Tibial nerve (tissue), 4 donors: ENCODE measurements around the gene NCAPG. TPM values are rescaled to one million over a fixed set of nuclear protein-coding genes. Genes with fewer than 3 reads are reported as not detected.

Experiments used
- DNase-seq, 2 donors: peaks; one replicate each; pipeline ENCODE4 v3.0.0-alpha.2; 2019; ENCODE audit warnings: low spot score in 2 of 2
- H3K27ac ChIP-seq, 4 donors: fragments of 200-600 bp; sonication (generic) in 3 of 4; one replicate each; pipeline ENCODE4 v1.5.1; 2017 to 2019; ENCODE audit warnings: mild to moderate bottlenecking in 1 of 4
- H3K27me3 ChIP-seq, 2 donors: fragments of 200-600 bp; sonication (generic) in 1 of 2; one replicate each; pipeline versions ENCODE4 v1.5.1 to v1.6.0; 2017 to 2019
- H3K36me3 ChIP-seq, 3 donors: fragments of 200-600 bp; sonication (generic); one replicate each; pipeline ENCODE4 v1.5.1; 2018 to 2019
- H3K4me1 ChIP-seq, 4 donors: fragments of 200-600 bp; sonication (generic) in 3 of 4; one replicate each; pipeline ENCODE4 v1.5.1; 2017 to 2019
- H3K4me3 ChIP-seq, 4 donors: fragments of 200-600 bp; sonication (generic) in 3 of 4; one replicate each; pipeline ENCODE4 v1.5.1; 2017 to 2019; ENCODE audit warnings: mild to moderate bottlenecking in 1 of 4, moderate library complexity in 1 of 4
- H3K9me3 ChIP-seq, 4 donors: fragments of 200-600 bp; sonication (generic) in 3 of 4; one replicate each; pipeline ENCODE4 v1.5.1; 2017 to 2019
- EP300 ChIP-seq, 2 donors: sonication (generic); formaldehyde crosslinking; IDR thresholded peaks; one replicate each; pipeline ENCODE4 v1.6.1; 2017; ENCODE audit warnings: antibody characterized with exemption in 2 of 2, mild to moderate bottlenecking in 1 of 2
- POLR2A ChIP-seq, 2 donors: fragments of 450-650 bp; IDR thresholded peaks; one replicate each; pipeline ENCODE4 v1.6.1; 2017; ENCODE audit warnings: antibody characterized with exemption in 2 of 2, mild to moderate bottlenecking in 2 of 2, moderate library complexity in 2 of 2
- WGBS, 2 donors: methylation state at CpG; one replicate each; pipeline ENCODE4 v1.1.5; 2018; 5-methylcytosine and 5-hydroxymethylcytosine counted together
- total RNA-seq, 4 donors: library from RNA; depleted of rRNA; stranded (reverse); fragments of >200 nt; gene quantifications; one replicate each; pipeline ENCODE4 v1.1.0, GENCODE V29; 2016
- TF ChIP-seq, protein P1 (sequence below), 5 experiments: fragments of 200-600 bp in 3 of 5; fragments of 450-650 bp in 2 of 5; sonication (generic) in 3 of 5; IDR thresholded peaks; one replicate each; pipeline ENCODE4 v1.5.1; 2016 to 2019; ENCODE audit warnings: antibody characterized with exemption in 5 of 5, mild to moderate bottlenecking in 3 of 5, moderate library complexity in 2 of 5

Gene NCAPG
- total RNA-seq, 4 donors from 2014 or later = 0.20 to 1.7 (median 0.66) TPM

DNA sequence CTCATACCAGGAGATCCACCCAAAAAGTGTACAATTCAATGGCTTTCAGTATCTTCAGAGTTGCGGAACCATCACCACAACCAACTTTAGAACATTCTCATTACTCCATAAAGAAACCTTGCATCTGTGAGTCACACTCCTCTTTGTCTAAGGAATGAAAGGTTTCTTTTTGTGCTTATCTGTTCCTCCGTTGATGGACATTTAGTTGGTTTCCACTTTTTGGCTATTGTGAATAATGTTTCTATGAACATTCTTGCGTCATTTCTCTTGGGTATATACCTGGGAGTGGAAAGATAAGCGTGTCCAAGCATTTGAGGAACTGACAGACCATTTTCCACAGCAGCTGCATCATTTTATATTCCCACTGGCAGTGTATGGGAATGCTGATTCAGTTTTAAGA is 39.9 kb upstream of the NCAPG start:
- no peak overlapping the region for H3K4me3 ChIP-seq
- H3K36me3 ChIP-seq = no peaks in the 10 kb centered on the region
- TF ChIP-seq EP300 (IDR thresholded peaks at IDR 0.05) (no peak), POLR2A (IDR thresholded peaks at IDR 0.05) (no peak)
- TF ChIP-seq, protein P1, sequence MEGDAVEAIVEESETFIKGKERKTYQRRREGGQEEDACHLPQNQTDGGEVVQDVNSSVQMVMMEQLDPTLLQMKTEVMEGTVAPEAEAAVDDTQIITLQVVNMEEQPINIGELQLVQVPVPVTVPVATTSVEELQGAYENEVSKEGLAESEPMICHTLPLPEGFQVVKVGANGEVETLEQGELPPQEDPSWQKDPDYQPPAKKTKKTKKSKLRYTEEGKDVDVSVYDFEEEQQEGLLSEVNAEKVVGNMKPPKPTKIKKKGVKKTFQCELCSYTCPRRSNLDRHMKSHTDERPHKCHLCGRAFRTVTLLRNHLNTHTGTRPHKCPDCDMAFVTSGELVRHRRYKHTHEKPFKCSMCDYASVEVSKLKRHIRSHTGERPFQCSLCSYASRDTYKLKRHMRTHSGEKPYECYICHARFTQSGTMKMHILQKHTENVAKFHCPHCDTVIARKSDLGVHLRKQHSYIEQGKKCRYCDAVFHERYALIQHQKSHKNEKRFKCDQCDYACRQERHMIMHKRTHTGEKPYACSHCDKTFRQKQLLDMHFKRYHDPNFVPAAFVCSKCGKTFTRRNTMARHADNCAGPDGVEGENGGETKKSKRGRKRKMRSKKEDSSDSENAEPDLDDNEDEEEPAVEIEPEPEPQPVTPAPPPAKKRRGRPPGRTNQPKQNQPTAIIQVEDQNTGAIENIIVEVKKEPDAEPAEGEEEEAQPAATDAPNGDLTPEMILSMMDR (IDR thresholded peaks at IDR 0.05) = no peak
- peaks cover 0 to 8% (median 0%) of the 10 kb centered on the region in 4 donors for H3K9me3 ChIP-seq
- H3K4me1 ChIP-seq = no peaks in the 10 kb centered on the region
- DNase-seq = no peak
- H3K27ac ChIP-seq = no peak overlapping the region
- WGBS, 2 donors = 74 to 75% methylated on average over 4 of the region's 4 CpGs
- no peaks in the 10 kb centered on the region for H3K27me3 ChIP-seq

DNA sequence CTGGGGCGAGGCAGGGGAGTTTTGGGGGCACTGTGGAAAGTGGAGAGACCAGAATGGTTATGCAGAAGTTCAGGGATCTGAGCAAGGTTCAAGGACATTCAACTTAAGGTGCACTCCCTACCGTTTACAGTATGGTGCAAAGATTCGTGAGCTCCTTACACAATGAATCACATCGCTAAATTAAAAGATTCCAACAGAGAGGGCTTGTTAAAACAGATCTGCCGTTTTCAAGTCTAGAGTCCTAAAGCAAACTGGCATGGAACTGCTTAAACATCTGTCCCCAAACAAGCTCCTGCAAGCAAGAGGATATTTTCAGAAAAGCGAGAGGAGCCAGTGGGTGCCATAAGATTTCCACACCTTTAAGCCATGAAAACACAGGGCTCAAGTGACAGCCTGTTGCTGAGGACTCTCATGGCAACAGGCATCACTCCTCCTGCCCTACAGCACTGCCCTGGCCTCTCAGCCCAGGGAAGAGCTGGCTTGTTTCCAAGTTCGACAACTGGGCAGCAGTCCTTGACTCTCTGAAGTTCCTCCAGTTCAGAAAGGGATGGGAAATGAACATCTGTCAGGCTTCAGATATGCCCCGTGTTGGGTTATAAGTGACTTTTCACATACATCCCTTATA is 39.4 kb upstream of the NCAPG start:
- Histone ChIP-seq H3K4me1 (no peaks in the 10 kb centered on the region), H3K36me3 (no peaks in the 10 kb centered on the region), H3K27ac (no peak overlapping the region), H3K4me3 (no peak overlapping the region), H3K9me3 (peaks cover 0 to 8% (median 0%) of the 10 kb centered on the region in 4 donors), H3K27me3 (no peaks in the 10 kb centered on the region)
- no peak for TF ChIP-seq EP300 (IDR thresholded peaks at IDR 0.05)
- TF ChIP-seq, protein P1 (IDR thresholded peaks at IDR 0.05) = no peak
- no peak for TF ChIP-seq POLR2A (IDR thresholded peaks at IDR 0.05)
- DNase-seq = no peak
- 68 to 73% methylated on average over 8 of the region's 8 CpGs for WGBS, 2 donors

DNA sequence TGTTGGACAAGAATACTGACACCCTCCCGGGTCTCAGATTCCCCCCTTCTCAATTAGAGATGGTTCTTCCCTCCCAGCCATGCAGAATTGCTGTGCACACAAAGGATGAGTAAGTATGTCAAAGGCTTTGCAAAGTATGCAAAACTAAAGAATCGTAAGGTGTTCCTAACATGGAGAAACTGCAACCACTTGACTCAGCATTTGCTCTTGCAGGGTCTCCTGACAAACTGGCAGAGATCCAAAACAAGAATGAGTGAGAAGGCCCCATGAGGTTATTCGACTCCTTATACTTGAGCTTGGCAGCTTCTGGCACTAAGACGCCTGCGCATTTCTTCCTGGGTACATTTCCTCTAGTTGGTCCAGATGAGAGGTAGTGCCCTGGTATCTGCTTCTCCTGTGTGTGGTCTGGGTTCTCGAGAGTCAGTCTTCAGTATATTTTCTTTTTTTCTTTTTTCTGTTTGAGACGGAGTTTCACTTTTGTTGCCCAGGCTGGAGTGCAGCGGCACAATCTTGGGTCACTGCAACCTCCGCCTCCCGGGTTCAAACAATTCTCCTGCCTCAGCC is 37.6 kb upstream of the NCAPG start:
- no peak overlapping the region for H3K4me3 ChIP-seq
- DNase-seq = no peak
- WGBS, 2 donors = 75 to 80% methylated on average over 10 of the region's 10 CpGs
- H3K27ac ChIP-seq = no peak overlapping the region
- H3K36me3 ChIP-seq = no peaks in the 10 kb centered on the region
- H3K4me1 ChIP-seq = no peaks in the 10 kb centered on the region
- TF ChIP-seq, protein P1 (IDR thresholded peaks at IDR 0.05) = no peak
- no peaks in the 10 kb centered on the region for H3K27me3 ChIP-seq
- H3K9me3 ChIP-seq = no peaks in the 10 kb centered on the region

DNA sequence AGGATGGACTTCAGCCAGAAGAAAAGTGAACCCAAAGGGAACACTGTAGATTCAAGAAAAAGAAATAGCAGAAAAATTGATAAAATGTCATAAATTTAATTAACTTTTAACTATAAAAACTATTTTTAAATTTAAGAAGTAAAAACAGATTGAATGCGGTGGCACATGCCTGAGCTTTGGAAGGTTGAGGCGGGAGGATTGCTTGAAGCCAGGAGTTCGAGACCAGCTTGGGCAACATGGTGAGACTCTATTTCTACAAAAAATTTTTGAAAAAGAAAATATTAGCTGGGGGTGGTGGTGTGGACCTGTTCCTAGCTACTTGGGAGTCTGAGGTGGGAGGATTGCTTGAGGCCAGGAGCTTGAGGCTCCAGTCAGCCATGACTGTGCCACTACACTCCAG is 32.3 kb upstream of the NCAPG start:
- 82 to 97% methylated on average over 3 of the region's 3 CpGs for WGBS, 2 donors

More for the DNA sequence above, 32.3 kb upstream of the NCAPG start:
- no peaks in the 10 kb centered on the region for H3K9me3 ChIP-seq
- DNase-seq = no peak
- peaks cover 0 to 17% (median 13%) of the 10 kb centered on the region in 4 donors for H3K4me1 ChIP-seq
- TF ChIP-seq EP300 (IDR thresholded peaks at IDR 0.05) = no peak
- TF ChIP-seq, protein P1 (IDR thresholded peaks at IDR 0.05) = no peak
- TF ChIP-seq POLR2A (IDR thresholded peaks at IDR 0.05) = no peak
- H3K4me3 ChIP-seq = no peak overlapping the region
- H3K27me3 ChIP-seq = peaks cover 0 to 31% of the 10 kb centered on the region in 2 donors
- H3K36me3 ChIP-seq = no peaks in the 10 kb centered on the region
- H3K27ac ChIP-seq = no peak overlapping the region
